NCI-H460 (cell line): Measurements from ENCODE around the gene RNF112. TPM values are rescaled to one million over a fixed set of nuclear protein-coding genes. Genes with fewer than 3 reads are reported as not detected.

Experiments used
- DNase-seq: peaks from one replicate; pipeline ENCODE4 v3.0.0-alpha.2; 2016; ENCODE audit warnings: low read depth; ENCODE audit errors: extremely low read depth
- total RNA-seq: library from RNA; depleted of rRNA; stranded (reverse); fragments of >200 nt; shearing (Covaris generic); gene quantifications from 2 replicates; pipeline ENCODE4 v1.2.3, GENCODE V29; 2014

RNF112 gene
- total RNA-seq, 1 experiment from 2014 or later, result 0.20 TPM

DNA sequence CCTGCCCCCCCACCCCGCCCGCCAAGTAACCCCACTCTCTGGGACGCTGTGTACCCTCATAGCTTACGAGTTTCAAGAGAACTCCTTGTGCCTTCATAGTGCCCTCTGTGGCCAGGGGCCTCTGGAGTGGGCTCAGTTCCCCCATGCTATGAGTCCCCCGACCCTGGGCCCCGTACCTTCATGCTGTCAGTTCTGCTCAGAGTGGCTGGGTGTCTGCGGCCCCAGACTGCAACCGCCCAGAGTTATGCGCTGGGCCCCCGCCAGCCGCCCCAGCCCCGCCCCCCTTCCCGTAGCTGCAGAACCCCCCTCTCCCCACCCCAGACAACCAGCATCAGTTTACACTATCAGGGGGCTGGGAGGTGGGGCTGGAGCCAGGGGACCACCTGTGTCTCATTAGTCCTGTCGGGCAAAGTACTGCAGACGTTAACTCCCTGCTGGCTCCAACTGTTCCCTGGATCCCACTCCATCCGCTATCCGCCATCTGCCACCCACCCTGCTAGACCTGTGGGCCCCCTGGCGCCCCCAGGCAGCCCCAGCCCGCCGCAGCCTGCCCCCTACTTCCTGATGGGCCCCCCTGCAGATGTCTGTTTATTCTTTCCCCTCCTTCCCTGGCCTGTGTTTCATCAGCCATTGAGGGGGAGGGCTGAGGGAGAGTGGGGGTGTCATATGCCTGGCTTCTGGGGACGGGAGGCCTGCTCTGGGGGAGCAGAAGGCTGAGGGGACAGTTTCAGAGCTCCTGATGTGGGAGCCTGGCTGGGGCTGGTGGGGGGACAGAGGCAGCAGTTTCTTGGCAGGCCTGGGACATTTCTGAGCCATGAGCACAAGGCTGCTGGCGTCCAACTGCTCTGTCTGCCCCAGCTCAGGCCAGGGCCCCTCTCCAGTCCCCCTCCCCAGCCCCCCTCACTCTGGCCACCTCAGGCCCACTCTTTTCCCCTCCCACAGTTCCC, 23.8 kb upstream of the RNF112 start, which contains the start of gene MFAP4:
TSS of gene MFAP4 (minus strand) at position 217 of the 947 bp plus-strand sequence. CDS start at position 182, 35 bp downstream.
- DNase-seq, result no peak

DNA sequence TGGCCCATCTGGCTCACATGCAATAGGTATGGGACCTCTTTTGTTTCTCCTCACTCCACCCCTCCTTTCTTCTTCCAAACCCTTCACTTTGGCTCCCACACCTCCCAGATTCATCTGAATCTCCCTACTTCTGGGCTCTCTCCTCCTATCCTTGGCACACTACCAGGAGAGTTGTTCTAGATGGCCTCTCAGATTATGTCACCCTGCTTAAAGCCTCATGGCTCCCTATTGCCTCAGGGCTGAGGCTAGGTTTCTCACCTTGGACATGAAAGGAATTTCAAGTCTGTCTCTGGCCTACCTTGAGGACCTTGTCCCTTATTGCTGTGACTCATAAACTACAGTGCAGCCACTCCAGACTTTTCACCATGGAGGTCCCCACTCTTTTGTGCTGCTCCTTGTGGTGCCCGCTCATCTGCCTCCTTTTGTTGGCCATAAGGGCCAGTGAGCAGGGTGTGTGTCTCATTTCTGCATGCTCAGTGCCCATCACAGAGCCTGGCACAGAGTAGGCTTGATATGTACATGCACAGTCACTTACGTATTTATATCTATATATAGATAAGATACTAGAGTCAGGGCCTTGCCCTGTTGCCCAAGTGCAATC, 23.0 kb upstream of the RNF112 start:
- no peak for DNase-seq

GRCh38 chr17:19388791-19389785, 21.9 kb upstream of the RNF112 start:
- DNase-seq, result no peak

DNA sequence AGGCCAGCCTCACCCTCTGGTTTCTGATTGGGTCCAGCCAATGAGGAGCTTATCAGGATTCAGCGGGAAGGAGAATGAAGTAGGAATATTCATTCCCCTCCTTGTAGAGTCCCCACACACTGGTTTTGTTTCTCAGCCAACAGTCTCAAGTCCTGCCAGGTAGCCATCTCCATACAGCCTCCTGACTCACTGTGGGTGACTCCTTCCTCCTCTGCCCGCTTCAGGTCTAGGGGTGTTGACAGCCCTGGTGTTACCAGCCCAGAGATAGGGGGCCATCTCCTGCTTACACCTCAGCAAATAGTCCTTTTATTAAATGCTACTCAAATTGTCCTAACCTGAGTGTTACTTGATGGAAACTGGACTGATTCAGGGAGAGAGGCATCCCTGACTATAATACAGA, 20.1 kb upstream of the RNF112 start:
- no peak for DNase-seq

DNA sequence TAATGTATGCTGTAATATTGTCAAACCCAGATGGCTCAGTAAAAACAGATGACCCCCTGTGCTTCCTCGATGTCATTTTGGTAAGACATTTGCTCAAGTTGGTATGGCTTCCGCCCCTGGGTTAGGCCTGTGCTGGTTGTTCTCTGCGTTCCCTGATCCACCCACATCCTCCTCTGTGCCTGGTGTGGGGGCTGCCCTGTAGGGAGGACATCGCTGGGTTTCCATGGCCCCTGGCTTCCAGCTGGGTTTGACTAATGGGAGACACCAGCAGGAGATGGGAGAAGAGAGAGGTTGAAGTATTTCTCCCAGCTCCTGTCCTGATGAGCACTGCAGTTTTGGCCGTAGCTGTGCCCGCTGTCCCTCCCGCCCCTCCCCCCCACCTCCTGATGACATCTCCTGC, 19.6 kb upstream of the RNF112 start:
- DNase-seq, result no peak

DNA sequence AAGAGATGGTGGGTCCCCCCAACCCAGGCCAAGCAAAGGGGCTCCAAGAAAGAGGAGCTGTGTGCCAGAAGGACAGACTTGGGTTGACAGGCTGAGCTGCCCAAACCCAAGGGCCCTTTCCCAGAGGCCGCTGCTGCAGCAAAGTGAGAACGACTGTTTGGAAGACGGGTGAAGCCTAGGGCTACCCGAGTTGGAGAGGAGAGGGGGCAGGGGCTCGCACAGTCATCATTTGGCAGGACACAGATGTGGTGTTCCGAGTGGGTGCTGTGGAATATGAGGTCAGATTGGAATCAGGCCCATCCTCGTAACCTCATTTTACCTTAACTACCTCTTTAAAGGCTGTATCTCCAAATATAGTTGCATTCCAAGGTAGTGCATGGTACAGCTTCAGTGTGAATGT, 18.7 kb upstream of the RNF112 start:
- no peak for DNase-seq

- DNase-seq, result no peak
These were observed 13.4 kb upstream of the RNF112 start for GRCh38 chr17:19397556-19398041.

GRCh38 chr17:19398301-19399181, 12.5 kb upstream of the RNF112 start:
- no peak for DNase-seq

- no peak for DNase-seq
These were observed 11.1 kb upstream of the RNF112 start for GRCh38 chr17:19399750-19400450.

DNA sequence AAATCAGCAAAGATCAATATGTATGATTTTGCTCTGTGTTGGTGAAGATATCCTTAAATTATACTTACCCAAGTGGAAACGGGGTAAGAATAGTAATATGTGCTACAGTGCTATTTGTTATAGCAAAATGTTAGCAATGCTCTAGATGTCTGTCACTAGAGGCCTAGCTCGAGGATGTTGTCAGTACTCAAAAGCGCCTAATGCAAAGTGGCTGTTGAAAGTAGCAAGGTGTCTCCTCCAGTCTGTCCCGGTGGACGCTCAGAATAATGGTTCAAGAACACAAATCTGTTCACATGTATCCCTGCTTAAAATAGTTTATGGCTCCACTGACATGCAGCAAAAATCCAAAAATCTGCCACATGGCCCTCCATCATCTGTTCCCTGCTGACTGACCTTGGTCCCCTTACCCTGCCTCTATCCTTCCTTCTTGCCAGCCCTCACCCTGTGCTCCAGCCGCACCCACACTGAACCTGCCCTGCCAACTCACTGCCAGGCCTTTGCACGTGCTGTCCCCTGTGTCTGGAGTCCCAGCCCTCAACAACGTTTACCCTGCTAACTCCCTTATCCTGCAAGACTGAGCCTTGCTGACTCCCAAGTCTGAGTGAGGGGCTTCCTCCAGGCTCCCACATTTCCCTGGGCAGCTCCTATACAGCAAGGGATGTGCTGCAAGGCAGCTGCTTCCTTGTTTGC, 9.6 kb upstream of the RNF112 start:
- no peak for DNase-seq

DNA sequence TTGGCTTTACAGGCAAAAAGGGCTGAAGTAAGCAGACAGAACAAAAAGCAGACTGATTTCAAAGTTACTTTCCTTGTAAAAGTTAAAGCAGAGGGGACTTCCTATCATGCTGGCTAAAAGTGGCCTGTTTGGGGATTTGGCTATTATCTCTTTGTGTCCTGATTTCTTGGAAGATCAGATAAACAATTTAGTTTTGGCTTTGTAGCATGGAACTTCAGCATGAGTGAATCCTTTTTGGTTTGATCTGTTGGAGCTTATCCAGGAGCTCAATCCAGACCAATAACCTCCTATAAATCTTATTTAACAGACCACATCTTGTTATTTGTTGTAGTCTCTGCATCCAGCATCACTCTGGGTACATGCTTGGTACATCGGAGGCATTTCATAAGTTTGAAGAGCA, 8.9 kb upstream of the RNF112 start:
- DNase-seq, result no peak

DNA sequence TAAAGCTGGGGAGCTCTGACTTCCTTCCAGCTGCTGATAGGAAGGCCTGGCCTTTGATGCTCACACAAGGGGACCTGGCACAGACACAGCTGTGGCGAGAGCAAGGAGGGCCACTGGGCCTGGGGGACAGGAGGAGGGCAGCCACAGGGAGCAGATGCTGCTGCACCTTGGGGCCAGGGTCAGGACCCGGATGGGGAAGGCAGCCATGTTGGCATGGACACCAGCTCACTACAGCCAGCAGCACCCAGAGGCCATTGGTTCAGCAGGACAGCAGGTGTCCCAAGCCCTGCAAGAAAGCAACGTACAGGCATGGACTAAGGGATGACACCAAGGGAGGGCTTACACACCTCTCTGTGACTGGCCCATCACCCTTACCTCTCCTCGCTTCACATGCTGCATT, 8.0 kb upstream of the RNF112 start:
- DNase-seq, result no peak

GRCh38 chr17:19404264-19404663, 6.8 kb upstream of the RNF112 start:
- no peak for DNase-seq

- no peak for DNase-seq
These were observed 5.9 kb upstream of the RNF112 start for GRCh38 chr17:19405114-19405513.

- no peak for DNase-seq
These were observed 3.3 kb upstream of the RNF112 start for GRCh38 chr17:19407601-19408345.

DNA sequence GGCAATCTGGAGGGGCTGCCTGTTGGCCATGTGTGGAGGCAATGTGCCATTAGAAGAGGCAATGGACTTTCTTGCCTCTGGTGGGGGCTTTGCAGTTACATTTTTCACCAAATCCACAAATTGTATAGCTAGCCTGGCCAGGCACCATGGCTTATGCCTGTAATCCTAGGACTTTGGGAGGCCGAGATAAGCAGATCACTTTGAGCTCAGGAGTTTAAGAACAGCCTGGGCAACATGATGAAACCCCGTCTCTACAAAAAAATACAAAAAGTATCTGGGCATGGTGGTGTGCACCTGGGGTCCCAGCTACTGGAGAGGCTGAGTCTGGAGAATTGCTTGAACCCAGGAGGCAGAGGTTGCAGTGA, 2.7 kb upstream of the RNF112 start:
- no peak for DNase-seq

DNA sequence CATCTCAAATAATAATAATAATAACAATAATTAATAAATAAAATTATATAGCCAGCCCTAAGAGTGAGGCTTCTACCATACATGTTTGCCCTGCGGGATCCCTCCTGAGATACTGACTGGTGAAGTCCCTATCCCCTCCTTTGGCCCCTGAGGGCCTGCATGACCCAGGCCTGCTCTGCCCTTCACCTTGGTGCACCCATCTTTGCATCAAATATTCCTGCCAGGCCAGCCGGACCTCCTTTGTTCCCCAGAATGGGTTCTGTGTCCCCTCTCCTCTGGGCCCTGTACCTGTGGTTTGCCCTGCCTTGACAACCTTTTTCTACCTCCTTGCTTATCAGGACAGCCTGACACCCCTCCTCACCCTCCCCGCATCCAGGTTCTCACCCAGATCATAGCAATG, 2.0 kb upstream of the RNF112 start:
- DNase-seq, result no peak

GRCh38 chr17:19409509-19409908, 1.5 kb upstream of the RNF112 start:
- no peak for DNase-seq
